Neural progenitor cell (in vitro differentiated cells): ENCODE results near the gene SAMD4A.

Experiments
- EZH2 ChIP-seq: fragments of 200-600 bp; sonication (generic); IDR thresholded peaks from 2 replicates; pipeline ENCODE4 v1.6.1; 2017; ENCODE audit warnings: antibody characterized with exemption, mild to moderate bottlenecking, moderate library complexity
- EZH2phosphoT487 ChIP-seq: fragments of 200-600 bp; sonication (generic); IDR thresholded peaks from 2 replicates; pipeline ENCODE4 v1.6.1; 2017; ENCODE audit warnings: antibody characterized with exemption
- TF ChIP-seq, protein P1 (sequence below): fragments of 200-600 bp; sonication (generic); IDR thresholded peaks from 2 replicates; pipeline ENCODE4 v1.5.1; 2017; ENCODE audit warnings: antibody characterized with exemption, mild to moderate bottlenecking

GRCh38 chr14:54798465-54799124, 231.7 kb downstream of the SAMD4A start:
- TF ChIP-seq, protein P1, sequence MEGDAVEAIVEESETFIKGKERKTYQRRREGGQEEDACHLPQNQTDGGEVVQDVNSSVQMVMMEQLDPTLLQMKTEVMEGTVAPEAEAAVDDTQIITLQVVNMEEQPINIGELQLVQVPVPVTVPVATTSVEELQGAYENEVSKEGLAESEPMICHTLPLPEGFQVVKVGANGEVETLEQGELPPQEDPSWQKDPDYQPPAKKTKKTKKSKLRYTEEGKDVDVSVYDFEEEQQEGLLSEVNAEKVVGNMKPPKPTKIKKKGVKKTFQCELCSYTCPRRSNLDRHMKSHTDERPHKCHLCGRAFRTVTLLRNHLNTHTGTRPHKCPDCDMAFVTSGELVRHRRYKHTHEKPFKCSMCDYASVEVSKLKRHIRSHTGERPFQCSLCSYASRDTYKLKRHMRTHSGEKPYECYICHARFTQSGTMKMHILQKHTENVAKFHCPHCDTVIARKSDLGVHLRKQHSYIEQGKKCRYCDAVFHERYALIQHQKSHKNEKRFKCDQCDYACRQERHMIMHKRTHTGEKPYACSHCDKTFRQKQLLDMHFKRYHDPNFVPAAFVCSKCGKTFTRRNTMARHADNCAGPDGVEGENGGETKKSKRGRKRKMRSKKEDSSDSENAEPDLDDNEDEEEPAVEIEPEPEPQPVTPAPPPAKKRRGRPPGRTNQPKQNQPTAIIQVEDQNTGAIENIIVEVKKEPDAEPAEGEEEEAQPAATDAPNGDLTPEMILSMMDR, result no peak
- TF ChIP-seq EZH2, result no peak
- TF ChIP-seq EZH2phosphoT487, result no peak
